BJ (cell line): ENCODE results near the gene SYPL2. TPM values are rescaled to one million over a fixed set of nuclear protein-coding genes. Genes with fewer than 3 reads are reported as not detected.

ENCODE experiments used
- CTCF ChIA-PET: fragments of 350-600 bp; formaldehyde crosslinking; extraction: SDS; loops from one replicate; lab custom pipeline; 2021; ENCODE audit warnings: antibody characterized with exemption, inconsistent platforms; lab: Yijun Ruan, JAX
- POLR2A ChIA-PET: fragments of 300-600 bp; sonication (Branson Sonifier 250); formaldehyde crosslinking; extraction: SDS; loops from one replicate; lab custom pipeline; 2021; ENCODE audit warnings: antibody characterized with exemption; lab: Charles Lee
- DNase-seq: peaks from one replicate; pipeline ENCODE4 v3.0.0-alpha.2; 2011; ENCODE audit warnings: low read depth
- H3K27me3 ChIP-seq: 2 replicates; pipeline ENCODE4 v1.6.0; 2011; ENCODE audit warnings: low read length; ENCODE audit not compliant: control insufficient read depth, insufficient read depth
- H3K36me3 ChIP-seq: 2 replicates; pipeline ENCODE4 v1.5.1; 2011; ENCODE audit warnings: low read length; ENCODE audit not compliant: control insufficient read depth, insufficient read depth
- H3K4me3 ChIP-seq: 2 replicates; pipeline ENCODE4 v1.5.1; 2011; ENCODE audit warnings: low read depth, mild to moderate bottlenecking, control low read depth, low read length
- CTCF ChIP-seq: IDR thresholded peaks from 2 replicates; pipeline ENCODE4 v1.5.1; 2011; ENCODE audit warnings: low read depth, mild to moderate bottlenecking, control low read depth, inconsistent platforms, low read length, moderate library complexity; ENCODE audit not compliant: insufficient read depth
- polyA plus RNA-seq: library from polyadenylated mRNA; depleted of rRNA; stranded (reverse); fragments of >200 nt; gene quantifications from 2 replicates; pipeline ENCODE4 v1.2.3, GENCODE V29; 2011

The SYPL2 gene
- polyA plus RNA-seq, 1 experiment, result 73.1 TPM

DNA sequence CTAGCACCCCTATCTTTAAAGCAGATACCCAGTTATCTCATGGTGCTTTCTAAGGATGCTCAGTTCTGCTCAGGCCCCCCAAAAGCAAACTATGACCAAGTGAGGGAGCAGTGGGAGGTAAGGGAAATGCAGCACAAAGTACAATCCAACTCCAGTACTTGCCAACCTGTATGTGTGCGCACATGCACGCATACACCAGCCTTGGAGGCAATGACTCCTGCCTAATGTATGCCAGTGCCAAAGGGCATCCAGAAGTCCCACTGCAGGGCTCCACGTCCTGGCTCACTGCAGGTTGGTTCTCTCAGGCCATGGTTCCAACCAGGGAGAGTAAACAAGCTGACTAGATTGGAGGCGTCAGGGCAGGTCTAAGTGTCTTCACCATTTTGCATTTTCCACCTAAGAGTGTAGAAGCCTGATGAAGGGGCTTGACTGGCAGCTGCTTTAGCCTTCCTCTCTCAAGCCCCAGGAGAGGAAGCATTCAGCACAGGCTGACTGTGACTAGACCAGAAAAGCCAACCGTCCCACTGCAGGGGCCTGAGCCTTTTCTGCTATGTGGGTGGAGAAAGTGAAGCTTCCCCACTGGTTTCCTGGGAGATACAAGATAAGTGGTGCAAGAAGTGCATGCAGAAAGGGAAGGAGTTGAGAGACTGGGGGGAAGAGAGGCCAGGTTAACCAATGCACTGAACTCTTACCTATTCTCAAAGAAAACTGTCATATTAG is 35.5 kb downstream of the SYPL2 start:
- TF ChIP-seq CTCF, result no peak

GRCh38 chr1:109502364-109502851 is 36.1 kb downstream of the SYPL2 start:
- ChIA-PET CTCF (interaction anchor here (0.9 to 32.2 kb wide), 6 partner anchors 8 to 138 kb away, joined by 3 to 1371 read pairs (median 23); partner anchors contain the start of genes CYB561D1 and GPR61), POLR2A (interaction anchor here (0.5 kb wide), 1 partner anchor 226 kb away, joined by 4 read pairs; no protein-coding TSS in a partner anchor)
- no peak for TF ChIP-seq CTCF
- no peak overlapping the region for H3K4me3 ChIP-seq
- H3K27me3 ChIP-seq, result no peaks in the 10 kb centered on the region
- DNase-seq, result no peak
- no peaks in the 10 kb centered on the region; the same call in 1 of the 2 replicates for H3K36me3 ChIP-seq

More for the DNA sequence above, 35.5 kb downstream of the SYPL2 start:
- no peak overlapping the region for H3K4me3 ChIP-seq
- ChIA-PET CTCF (interaction anchor here (0.9 to 32.2 kb wide), 6 partner anchors 7 to 138 kb away, joined by 3 to 1371 read pairs (median 23); partner anchors contain the start of genes CYB561D1 and GPR61), POLR2A (interaction anchor here (0.5 kb wide), 1 partner anchor 226 kb away, joined by 4 read pairs; no protein-coding TSS in a partner anchor)
- peaks cover 4% of the 10 kb centered on the region; the same call in 1 of the 2 replicates for H3K36me3 ChIP-seq
- DNase-seq, result no peak
- no peaks in the 10 kb centered on the region for H3K27me3 ChIP-seq

GRCh38 chr1:109503935-109504334 is 37.6 kb downstream of the SYPL2 start:
- no peaks in the 10 kb centered on the region for H3K27me3 ChIP-seq
- no peak overlapping the region for H3K4me3 ChIP-seq
- no peak for TF ChIP-seq CTCF
- ChIA-PET POLR2A (no interaction called here), CTCF (interaction anchor here (3.8 to 32.2 kb wide), 2 partner anchors 10 to 30 kb away, joined by 13 to 1371 read pairs; partner anchors contain the start of genes CYB561D1 and GPR61)
- DNase-seq, result no peak
- H3K36me3 ChIP-seq, result no peaks in the 10 kb centered on the region; the same call in 1 of the 2 replicates

GRCh38 chr1:109504974-109505373 is 38.6 kb downstream of the SYPL2 start:
- TF ChIP-seq CTCF, result no peak
- Histone ChIP-seq H3K4me3 (no peak overlapping the region), H3K36me3 (no peaks in the 10 kb centered on the region; the same call in 1 of the 2 replicates), H3K27me3 (no peaks in the 10 kb centered on the region)
- ChIA-PET POLR2A (no interaction called here), CTCF (interaction anchor here (1.7 to 32.2 kb wide), 4 partner anchors 11 to 29 kb away, joined by 5 to 1371 read pairs (median 12); partner anchors contain the start of genes CYB561D1 and GPR61)
- no peak for DNase-seq
